HFFc6 (cell line): ENCODE results near the gene IGFL3. TPM values are rescaled to one million over a fixed set of nuclear protein-coding genes. Genes with fewer than 3 reads are reported as not detected.
"Not testable (repeated sequence)": the region's sequence is repeated elsewhere in the genome, so short reads cannot be mapped to it uniquely, and the experiment has no call there.

Experiments
- DNase-seq: peaks from one replicate; pipeline ENCODE4 v3.0.0-alpha.2; 2018
- H3K27ac Mint-ChIP-seq: 2 replicates; pipeline ENCODE4 v1.8.0; 2020; ENCODE audit warnings: mild to moderate bottlenecking, mixed read lengths
- H3K27me3 Mint-ChIP-seq: 2 replicates; pipeline ENCODE4 v1.8.0; 2021; ENCODE audit warnings: mild to moderate bottlenecking, moderate library complexity, mixed read lengths; ENCODE audit not compliant: insufficient read depth
- H3K36me3 Mint-ChIP-seq: 2 replicates; pipeline ENCODE4 v1.8.0; 2021; ENCODE audit warnings: low read depth, mixed read lengths
- H3K4me1 Mint-ChIP-seq: 2 replicates; pipeline ENCODE4 v1.8.0; 2020; ENCODE audit warnings: low read depth, mixed read lengths
- H3K4me3 Mint-ChIP-seq: 2 replicates; pipeline ENCODE4 v1.8.0; 2020; ENCODE audit warnings: mild to moderate bottlenecking, moderate library complexity, mixed read lengths
- H3K9me3 Mint-ChIP-seq: 2 replicates; pipeline ENCODE4 v1.8.0; 2020; ENCODE audit warnings: mild to moderate bottlenecking, mixed read lengths
- CTCF ChIP-seq: fragments of 200-600 bp; sonication (generic); IDR thresholded peaks from 2 replicates; pipeline ENCODE4 v1.5.0; 2021; ENCODE audit warnings: antibody characterized with exemption, mild to moderate bottlenecking
- total RNA-seq, 6 experiments: library from RNA; stranded (reverse); fragmentation: NEBNext Ultra II Directional; extraction: Animal tissue kit (Norgen Biotek cat#: 25700); gene quantifications; 2 replicates in 1 of 6; 3 replicates in 5 of 6; pipeline ENCODE4 v1.2.3, GENCODE V29; 2021

IGFL3 gene
- total RNA-seq, 6 experiments from 2014 or later, result not detected

DNA sequence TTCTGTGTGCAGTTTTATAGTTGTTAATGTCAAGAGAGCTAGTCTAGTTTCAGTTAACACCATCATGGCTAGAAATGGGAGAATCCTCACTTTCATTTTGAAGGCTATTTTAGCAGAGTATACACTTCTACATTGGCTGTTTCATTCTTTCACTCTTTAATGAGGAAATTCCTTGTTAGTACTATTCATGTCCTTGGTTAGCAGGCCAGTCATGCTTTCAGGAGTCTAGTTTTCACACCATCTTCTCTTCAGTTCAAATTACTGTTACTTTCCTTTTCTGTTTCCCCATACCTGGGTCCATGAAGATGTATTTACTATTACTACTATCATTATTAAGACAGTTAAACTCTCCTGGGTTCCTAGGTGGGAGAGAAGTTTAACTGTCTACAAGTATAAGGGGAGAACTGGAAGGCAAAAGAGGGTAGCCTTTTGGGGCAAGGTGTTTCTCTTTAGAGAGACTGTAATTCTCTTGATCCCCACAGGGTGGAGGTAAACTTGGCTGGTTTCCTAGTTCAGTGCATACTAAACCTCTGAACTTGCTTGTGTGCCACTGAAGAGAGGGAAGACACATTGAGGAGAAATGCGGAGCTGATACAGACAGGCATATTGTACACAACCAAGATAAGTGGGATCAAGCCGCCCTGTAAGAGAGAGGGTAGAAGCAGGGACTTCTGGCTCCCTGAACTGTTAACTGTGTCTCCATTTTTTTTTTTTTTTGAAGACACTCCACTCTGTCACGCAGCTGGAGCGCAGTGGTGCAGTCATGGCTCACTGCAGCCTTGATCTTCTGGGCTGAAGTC, 42.4 kb downstream of the IGFL3 start:
- Mint-ChIP-seq H3K9me3 (peaks cover 25% of the 10 kb centered on the region), H3K4me3 (no peak overlapping the region), H3K27me3 (peaks cover 32% of the 10 kb centered on the region), H3K4me1 (peaks cover 39% of the 10 kb centered on the region), H3K36me3 (peaks cover 17% of the 10 kb centered on the region), H3K27ac (no peak overlapping the region)
- TF ChIP-seq CTCF, result peak; percentile 90
- DNase-seq, result peak; percentile 72

GRCh38 chr19:46080561-46080960, 43.9 kb downstream of the IGFL3 start:
- peaks cover 10% of the 10 kb centered on the region for H3K9me3 Mint-ChIP-seq
- peaks cover 5% of the 10 kb centered on the region for H3K36me3 Mint-ChIP-seq
- no peak for TF ChIP-seq CTCF
- peaks cover 42% of the 10 kb centered on the region for H3K4me1 Mint-ChIP-seq
- no peak overlapping the region for H3K27ac Mint-ChIP-seq
- DNase-seq, result peak; percentile 82
- peaks cover 29% of the 10 kb centered on the region for H3K27me3 Mint-ChIP-seq
- H3K4me3 Mint-ChIP-seq, result no peak overlapping the region

GRCh38 chr19:46079576-46079975, 44.9 kb downstream of the IGFL3 start:
- H3K4me1 Mint-ChIP-seq, result peaks cover 42% of the 10 kb centered on the region
- no peak for TF ChIP-seq CTCF
- no peak for DNase-seq
- H3K4me3 Mint-ChIP-seq, result no peak overlapping the region
- H3K27ac Mint-ChIP-seq, result no peak overlapping the region
- H3K36me3 Mint-ChIP-seq, result no peaks in the 10 kb centered on the region; the same call in 1 of the 2 replicates
- H3K9me3 Mint-ChIP-seq, result peaks cover under 1% of the 10 kb centered on the region
- peaks cover 23% of the 10 kb centered on the region for H3K27me3 Mint-ChIP-seq

DNA sequence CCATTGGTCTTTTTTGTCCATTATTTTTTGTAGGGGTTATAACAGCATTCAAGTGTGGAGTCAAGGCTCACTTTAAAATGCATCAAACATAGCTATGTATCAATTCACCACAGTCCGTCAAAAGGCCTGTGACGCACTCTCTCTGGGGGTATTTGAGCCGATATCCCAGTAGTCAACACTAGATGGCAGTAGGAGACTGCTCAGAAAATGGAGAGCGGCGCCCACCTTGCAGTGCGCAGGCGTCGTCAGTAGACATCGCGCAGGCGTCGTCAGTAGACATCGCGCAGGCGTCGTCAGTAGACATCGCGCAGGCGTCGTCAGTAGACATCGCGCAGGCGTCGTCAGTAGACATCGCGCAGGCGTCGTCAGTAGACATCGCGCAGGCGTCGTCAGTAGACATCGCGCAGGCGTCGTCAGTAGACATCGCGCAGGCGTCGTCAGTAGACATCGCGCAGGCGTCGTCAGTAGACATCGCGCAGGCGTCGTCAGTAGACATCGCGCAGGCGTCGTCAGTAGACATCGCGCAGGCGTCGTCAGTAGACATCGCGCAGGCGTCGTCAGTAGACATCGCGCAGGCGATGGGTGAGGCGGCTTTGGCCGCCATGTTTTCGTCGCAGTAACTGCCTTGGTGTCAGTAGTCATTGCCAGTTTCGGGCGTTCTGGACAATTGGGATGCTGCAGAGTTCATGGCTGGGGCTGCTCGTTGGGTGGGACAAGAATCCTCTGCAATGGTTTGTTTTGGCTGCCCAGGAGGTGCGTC, 45.7 kb downstream of the IGFL3 start:
- not testable (repeated sequence) for H3K27ac Mint-ChIP-seq, H3K4me3 Mint-ChIP-seq, H3K9me3 Mint-ChIP-seq, H3K36me3 Mint-ChIP-seq
- Mint-ChIP-seq H3K27me3 (peaks cover 23% of the 10 kb centered on the region), H3K4me1 (peaks cover 42% of the 10 kb centered on the region)
- peak; percentile 33 for DNase-seq
- peak; percentile 79 for TF ChIP-seq CTCF

- no peaks in the 10 kb centered on the region for H3K9me3 Mint-ChIP-seq
- H3K36me3 Mint-ChIP-seq, result no peaks in the 10 kb centered on the region
- peak; percentile 47; the same call in 1 of the 2 replicates for TF ChIP-seq CTCF
- no peak for DNase-seq
- peaks cover 22% of the 10 kb centered on the region for H3K27me3 Mint-ChIP-seq
- H3K4me1 Mint-ChIP-seq, result peaks cover 47% of the 10 kb centered on the region
- no peak overlapping the region for H3K27ac Mint-ChIP-seq
- H3K4me3 Mint-ChIP-seq, result no peak overlapping the region
Measured at GRCh38 chr19:46077815-46078167, 46.7 kb downstream of the IGFL3 start.
